Measurements from ENCODE around the gene CHSY3. TPM values are rescaled to one million over a fixed set of nuclear protein-coding genes. Genes with fewer than 3 reads are reported as not detected.

CHSY3 gene
- total RNA-seq (2022; extraction: Qiagen RNA extraction), result 0.05 to 0.36 TPM (median 0.10 TPM) in 5 replicates

GRCh38 chr5:129904102-129904666 is at the start of gene CHSY3:
Gene CHSY3, plus strand, starts transcription at chr5:129904465.

Other genes with a start within 250 kb of the CHSY3 start
- gene MINAR2, start 156.4 kb upstream of the CHSY3 start, total RNA-seq (2022; extraction: Qiagen RNA extraction), result not detected in 5 replicates